CD4-positive, alpha-beta T cell treated with Interleukin-6 at 100 ng/mL for 8 hours (primary cell): ENCODE measurements around the gene INPP5A.
"Not testable (repeated sequence)": the region's sequence is repeated elsewhere in the genome, so short reads cannot be mapped to it uniquely, and the experiment has no call there.

Source experiments
- DNase-seq: peaks from one replicate; pipeline ENCODE4 v3.0.0-alpha.2; 2020; ENCODE audit warnings: mixed read lengths, low spot score

Gene INPP5A

DNA sequence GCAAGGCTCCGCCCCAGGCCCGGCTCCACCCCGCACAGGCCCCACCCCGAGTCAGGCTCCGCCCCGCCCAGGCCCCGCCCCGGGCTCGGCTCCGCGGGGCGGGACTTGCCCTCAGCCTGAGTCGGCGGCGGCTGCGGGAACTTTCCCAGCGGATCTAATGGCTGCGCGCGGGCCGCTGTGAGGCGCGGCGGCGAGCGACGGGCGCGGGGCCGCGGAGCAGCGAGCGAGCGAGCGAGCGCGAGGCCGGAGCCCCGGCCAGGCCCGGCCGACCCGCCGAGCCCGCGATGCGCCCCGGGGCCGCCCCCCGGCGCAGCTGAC is at the start of gene INPP5A:
Gene INPP5A (plus strand): TSS at position 104 of the 318 bp plus-strand sequence. CDS start 310 bp downstream, outside the sequence.
- no peak for DNase-seq

GRCh38 chr10:132488231-132488821 is 49.3 kb upstream of the INPP5A start:
- no peak for DNase-seq

DNA sequence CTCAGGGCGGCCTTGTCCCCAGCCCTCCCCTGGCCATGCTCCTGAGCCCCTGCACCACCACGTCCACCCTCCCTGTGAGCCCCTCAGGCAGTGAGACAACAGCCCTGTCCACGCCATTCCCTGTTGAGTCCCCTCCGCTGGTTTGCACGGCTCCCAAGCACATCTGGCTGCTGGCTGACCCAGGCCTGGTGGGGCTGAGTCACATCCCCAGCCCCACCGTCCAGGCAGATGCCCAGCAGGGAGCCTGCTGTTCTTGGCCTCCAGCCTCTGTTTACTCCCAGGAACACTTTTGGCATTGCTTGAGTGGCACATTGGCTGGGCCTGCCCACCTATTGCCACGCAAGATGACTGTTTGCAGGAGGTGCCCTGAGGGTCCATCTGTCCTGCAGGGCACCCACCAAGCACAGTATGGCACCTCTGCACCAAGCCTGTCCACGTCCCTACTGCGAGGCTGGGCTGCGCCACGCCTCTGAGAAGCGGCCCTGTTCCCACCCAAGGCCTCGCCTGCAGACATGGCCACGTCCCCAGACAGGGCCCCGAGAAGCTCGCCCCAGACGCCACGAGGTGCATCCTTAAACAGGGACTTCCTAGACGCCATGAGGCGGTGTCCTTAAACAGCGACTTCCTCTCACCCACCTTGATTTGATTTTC is 48.4 kb upstream of the INPP5A start:
- DNase-seq, result no peak

GRCh38 chr10:132489704-132490534 is 47.7 kb upstream of the INPP5A start:
- no peak for DNase-seq

DNA sequence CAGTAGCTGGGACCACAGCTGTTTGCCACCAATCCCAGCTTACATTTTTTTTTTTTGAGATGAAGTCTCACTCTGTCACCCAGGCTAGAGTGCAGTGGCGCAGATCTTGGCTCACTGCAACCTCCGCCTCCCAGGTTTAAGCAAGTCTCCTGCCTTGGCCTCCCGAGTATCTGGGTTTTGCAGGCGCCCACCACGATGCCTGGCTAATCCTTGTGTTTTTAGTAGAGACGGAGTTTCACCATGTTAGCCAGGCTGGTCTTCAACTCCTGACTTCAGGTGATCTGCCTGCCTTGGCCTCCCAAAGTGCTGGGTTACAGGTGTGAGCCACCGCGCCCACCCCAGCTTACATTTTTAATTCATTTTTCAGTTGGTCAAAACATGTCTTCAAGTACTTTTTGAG is 46.1 kb upstream of the INPP5A start:
- DNase-seq, result not testable (repeated sequence)

GRCh38 chr10:132492323-132493025 is 45.1 kb upstream of the INPP5A start:
- no peak for DNase-seq

DNA sequence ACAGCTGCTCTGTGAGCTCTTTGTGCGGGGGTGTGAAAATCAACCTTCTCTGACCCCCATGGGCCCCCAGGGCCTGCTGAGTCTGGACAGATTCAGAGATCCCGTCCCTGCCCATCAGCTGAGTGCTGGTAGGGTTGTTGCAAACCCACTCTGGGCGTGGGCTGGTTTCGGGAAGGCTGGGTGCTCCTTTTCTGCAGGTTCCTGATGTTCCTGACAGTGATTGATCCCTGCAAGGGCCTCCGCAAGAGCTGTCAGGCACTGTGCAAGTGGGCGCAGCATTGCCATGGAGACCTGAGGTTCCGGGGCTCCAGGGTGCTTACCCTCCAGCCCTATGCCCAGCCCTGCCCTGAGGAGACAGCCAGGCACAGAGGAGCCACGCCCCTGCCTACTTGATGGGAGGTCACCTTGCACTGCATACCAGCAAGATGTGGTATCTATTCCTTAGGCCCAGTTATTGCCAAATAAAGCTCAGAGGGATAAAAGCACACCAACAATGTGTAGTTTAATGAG is 44.3 kb upstream of the INPP5A start:
- no peak for DNase-seq

GRCh38 chr10:132493756-132494290 is 43.8 kb upstream of the INPP5A start:
- no peak for DNase-seq

- DNase-seq, result no peak
These were observed 42.5 kb upstream of the INPP5A start for GRCh38 chr10:132494866-132495630.

DNA sequence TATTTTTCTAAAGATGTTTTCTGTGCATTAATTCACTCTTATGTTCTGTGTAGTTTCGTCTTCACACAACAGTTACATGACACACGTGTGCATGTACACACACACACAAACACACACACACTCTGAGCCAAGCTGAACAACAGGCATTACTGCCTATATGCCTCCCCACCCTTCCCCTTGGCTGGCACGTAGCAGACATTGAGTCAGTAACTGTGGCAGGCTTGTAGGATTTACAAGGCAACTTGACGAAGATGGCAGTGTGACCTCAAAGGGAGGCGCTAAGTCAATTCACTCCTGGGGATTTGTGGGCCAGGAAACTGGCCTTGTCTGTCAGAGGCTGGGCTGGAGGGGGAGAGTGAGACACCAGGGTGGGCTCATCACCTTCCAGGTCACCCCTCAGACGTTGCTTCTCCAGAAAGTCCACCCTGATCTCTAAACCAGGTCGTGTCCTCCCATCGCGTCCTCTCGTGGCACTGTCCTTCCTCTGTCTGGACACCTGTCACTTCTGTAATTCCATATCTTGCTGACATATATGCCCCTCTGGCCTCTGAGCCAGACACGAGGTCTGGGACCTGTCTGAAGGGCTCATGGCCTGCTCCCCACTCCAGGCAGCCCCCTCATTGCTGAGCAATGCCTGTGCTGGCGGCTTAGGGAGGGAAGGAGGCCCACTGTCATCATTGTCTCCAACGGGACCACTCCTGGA is 41.1 kb upstream of the INPP5A start:
- DNase-seq, result no peak

- no peak for DNase-seq
These were observed 40.4 kb upstream of the INPP5A start for GRCh38 chr10:132497063-132497680.

DNA sequence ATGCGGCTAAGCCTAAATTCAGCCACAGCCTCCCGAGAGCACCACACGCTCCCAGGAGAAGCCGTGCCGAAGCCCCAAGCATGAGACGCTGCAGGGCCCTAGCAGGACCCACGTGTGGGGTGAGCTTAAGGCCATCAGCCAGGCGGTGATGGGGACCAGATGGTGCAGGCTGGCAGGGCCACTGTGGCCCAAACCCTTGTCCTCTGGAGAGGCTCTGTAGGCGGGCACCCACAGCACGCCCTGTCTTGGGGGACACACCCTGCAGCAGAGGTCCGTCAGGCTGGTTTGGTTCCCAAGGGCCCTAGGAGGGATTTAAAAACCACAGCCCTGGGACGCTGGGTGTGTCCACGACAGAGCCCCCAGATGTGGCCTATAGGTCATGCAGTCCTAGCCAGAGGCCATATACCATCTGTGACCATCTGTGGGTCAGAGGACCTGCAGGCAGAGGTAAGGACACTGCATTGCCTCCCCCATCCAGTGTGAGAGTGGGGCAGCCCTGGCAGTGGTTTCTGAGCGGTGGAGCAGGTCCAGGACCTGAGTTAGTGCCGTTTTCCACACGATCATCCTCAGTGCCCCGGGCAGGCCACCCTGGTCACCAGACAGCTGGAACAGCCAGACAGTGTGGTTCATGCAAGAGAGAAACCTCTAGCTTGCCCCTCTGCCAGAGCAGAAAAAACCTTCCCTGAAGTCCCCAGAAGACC is 39.6 kb upstream of the INPP5A start:
- no peak for DNase-seq

- DNase-seq, result no peak
These were observed 38.8 kb upstream of the INPP5A start for GRCh38 chr10:132498562-132499366.

DNA sequence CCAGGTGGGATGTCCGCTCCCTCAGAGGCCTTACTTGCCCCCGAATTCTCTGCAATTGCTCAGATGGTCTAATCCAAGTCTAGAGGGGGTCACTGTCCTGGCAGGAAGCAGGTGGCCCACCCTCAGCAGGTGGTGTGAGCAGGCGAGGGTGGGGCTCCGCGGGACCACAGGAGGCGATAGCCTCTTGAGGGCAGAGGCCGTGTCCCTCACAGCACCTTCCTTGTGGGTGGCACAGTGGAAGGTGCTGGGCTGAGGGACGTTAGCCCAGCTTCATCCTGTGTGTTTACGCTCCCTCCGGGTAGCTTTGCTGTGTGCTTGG is 38.3 kb upstream of the INPP5A start:
- DNase-seq, result no peak

DNA sequence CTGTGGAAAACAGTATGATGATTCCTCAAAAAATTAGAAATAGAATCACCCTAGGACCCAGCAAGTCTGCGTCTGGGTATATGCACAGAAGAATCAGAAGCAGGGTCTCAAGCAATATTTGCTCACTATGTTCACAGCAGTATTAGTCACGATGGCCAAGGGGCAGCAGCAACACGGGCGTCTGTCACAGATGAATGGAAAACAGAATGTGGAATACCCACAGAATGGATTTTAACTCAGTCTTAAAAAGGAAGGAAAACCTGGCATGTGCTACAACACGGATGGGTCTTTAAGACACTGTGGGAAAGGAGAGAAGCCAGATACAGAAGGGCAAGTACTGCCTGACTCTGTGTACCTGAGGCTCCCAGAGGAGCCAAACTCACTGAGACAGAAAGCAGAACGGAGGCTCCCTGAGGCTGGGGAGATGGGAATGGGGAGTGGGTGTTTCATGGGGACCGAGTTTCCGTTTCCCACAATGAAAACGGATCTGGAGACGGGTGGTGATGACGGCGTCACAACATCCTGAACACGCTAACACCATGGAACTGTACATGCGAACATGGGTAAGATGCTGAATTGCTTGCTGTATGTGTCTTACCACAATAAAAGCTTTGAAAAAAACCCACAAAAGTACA is 36.7 kb upstream of the INPP5A start:
- no peak for DNase-seq

DNA sequence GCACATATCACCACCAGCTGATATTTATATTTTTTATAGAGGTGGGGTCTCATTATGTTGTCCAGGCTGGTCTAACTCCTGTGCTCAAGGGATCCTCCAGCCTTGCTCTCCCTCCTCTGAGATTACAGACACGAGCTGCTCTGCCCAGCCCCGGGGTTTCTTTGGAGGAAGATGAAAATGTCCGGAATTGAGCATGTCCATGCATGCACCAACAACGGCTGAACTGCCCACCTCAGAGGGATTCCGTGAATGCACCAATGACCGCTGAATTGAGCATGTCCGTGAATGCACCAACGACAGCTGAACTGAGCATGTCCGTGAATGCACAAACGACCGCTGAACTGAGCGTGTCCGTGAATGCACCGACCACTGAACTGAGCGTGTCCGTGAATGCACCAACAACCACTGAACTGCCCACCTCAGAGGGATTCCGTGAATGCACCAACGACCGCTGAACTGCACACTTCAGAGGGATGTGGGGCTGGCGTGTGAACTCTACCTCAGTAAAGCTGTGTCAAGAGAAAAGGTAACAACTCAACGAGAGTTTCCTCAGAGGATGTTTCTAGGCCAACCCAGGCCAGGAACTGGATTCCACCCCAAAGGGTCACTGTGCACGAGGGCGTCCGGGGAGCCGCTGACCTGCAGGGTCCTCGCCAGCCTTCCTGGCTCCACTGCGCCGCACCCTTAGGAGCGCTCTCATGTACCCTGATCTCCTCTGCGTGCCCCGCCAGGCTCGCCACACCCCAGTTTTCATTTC is 34.9 kb upstream of the INPP5A start:
- no peak for DNase-seq

DNA sequence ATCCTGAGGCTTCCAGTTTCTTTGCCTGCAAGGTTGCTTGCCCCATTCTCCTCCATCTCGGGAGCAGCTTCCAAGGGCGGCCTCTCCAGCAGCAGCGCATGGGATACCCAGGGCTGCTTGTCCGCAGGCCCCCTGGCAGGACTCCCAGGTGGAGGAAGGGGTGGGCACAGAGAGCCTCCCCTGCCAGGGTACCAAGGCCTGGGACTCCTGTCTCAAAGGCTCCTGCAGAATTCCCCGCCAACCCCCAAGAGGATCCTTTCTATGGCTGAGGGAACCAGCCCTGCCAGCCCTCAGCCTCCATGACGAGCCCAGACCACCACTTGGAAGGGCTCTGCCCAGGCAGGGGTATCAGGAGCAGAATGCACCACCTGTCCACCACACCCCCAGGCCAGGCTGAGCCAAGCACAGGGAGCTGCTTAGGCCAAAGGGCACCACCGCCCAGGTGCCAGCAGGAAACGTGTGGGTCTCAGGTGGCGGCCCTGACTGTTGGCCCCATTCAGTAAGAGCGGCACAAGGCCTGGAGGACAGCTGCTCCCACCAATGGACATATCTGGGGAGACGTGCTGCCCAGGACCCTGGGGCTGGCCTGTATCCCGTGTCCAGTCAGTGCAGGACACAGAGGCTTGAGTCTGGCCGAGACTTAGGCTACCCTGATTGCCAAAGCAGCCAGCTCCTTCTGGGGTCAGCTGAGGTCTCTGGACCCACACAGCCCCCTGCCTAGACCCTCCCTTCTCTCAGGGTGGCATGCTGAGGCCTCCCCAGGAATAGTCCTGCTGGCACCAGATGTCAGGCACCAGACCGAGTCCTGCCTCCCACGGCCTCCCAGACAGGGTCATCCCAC is 33.8 kb upstream of the INPP5A start:
- no peak for DNase-seq
